ENCODE measurements around the gene ATP10D.

ATP10D gene

GRCh38 chr4:47590325-47590724 lies 105.2 kb downstream of the ATP10D start:
- DNase-seq (ENCODE audit: low spot score): no peak

GRCh38 chr4:47597696-47598095 lies 112.6 kb downstream of the ATP10D start:
- no peak for DNase-seq (ENCODE audit: low spot score)

- DNase-seq (ENCODE audit: low spot score): no peak
Measured at GRCh38 chr4:47598320-47598719, 113.2 kb downstream of the ATP10D start.

GRCh38 chr4:47598896-47599295 lies 113.8 kb downstream of the ATP10D start:
- no peak for DNase-seq (ENCODE audit: low spot score)

- no peak for DNase-seq (ENCODE audit: low spot score)
Measured at GRCh38 chr4:47606482-47606881, 121.4 kb downstream of the ATP10D start.

DNA sequence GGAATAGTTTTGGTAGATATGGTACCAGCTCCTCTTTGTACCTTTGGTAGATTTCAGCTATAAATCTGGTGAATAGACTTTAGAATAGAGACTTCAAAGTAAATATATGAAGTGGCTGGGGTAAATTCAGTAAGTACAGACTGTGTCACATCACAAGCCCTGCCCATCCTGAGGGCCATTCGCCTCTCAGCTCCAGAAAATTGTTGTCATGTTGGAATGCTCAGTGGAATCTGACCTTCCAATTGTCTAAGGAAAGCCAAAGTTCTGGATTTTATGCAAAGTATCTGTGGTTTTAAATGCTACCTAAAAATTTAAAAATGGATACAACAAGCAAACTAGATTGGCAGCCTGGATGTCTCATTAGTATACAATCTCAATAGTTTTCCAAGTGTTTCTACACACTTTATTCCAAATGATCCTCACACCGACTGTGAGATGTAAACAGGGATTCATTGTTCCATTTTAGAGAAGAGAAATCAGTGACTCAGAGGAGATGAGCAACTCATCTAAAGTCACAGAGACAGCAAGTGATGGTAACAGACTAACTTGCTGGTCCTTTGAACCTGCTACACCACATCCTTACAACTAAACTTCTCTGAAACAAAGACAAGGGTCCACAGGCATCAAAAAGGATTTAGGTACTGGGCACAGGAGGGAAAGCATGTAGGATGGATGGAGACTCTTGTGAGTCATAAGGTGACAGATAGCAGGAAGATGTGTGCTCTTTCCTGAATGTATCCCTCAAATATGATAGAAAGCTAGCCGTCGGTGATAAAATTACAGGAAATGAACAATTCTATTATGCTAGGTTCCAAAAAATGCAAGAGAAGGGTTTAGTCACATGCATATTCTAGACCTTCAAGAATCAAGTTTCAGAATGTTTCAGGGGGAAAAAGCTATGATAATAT lies 127.3 kb downstream of the ATP10D start:
- DNase-seq (ENCODE audit: low spot score): no peak

- DNase-seq (ENCODE audit: low spot score): no peak
Measured at GRCh38 chr4:47615385-47615784, 130.3 kb downstream of the ATP10D start.

DNA sequence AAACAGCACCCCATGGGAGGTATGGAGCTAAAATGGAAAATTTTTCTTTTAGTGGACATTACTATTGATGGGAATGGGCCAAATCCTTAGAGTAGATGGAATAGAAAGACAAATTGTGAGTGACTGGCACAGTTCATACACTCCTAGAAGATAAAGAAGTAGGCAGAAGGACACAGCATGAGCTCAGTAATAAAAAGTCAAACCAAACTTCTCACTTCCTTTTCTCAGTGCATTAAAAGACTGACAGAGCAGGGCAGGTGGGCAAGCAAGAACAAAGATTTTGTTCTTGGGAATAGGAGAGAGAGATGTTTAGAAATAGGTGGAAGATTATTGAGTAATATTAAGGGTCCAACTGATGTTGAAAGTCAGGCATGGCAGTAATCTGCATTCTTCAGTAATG lies 132.5 kb downstream of the ATP10D start:
- no peak for DNase-seq (ENCODE audit: low spot score)

- no peak for DNase-seq (ENCODE audit: low spot score)
Measured at GRCh38 chr4:47619691-47620090, 134.6 kb downstream of the ATP10D start.

DNA sequence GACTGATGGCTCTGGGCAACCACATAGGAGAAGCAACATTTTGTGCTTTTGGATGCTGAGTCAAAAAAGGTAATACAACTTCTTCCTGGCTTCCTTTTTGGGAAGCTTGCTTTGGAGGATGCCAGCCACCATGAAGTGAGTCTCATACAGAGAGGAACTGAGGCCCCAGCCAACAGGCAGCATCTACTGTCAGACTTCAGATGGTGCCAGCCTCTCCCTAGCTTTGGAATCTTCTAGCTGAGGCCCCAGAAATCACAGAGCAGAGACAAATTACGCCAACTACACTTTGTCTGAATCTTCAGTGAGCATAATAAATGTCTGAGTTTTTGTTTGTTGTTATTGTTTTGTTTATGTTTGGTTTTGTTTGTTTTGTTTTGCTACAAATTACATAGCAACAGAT lies 136.1 kb downstream of the ATP10D start:
- DNase-seq (ENCODE audit: low spot score): no peak

DNA sequence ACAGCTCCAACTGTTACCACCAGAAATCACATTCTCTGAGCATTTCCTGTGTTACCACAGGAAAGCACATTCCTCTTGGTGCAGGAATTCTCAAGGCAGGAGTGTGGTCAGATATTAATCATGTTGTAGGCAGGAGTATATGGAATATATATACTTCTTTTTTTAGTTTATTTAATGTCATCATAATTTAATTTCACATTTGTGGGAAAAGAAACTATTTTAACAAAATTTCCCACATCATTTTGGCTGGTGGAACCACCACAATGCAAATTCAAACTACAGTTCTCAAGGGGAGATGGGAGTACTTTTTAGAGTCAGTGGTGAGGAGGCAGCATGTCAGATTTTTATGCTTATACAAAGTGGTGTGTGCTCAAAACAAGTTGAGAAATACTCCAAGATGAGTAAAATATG lies 139.0 kb downstream of the ATP10D start:
- no peak for DNase-seq (ENCODE audit: low spot score)

DNA sequence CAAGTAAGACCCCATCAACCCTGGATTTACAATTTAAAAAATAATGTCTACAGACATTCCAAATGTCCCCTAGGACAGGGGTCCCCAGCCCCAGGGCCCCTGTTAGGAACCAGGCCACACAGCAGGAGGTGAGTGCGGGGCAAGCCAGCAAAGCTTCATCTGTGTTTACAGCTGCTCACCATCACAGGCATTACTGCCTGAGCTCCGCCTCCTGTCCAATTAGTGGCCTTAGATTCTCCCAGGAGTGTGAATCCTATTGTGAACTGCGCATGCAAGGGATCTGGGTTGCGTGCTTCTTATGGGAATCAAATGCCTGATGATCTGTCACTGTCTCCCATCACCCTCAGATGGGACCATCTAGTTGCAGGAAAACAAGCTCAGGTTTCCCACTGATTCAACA lies 146.1 kb downstream of the ATP10D start:
- DNase-seq (ENCODE audit: low spot score): no peak

DNA sequence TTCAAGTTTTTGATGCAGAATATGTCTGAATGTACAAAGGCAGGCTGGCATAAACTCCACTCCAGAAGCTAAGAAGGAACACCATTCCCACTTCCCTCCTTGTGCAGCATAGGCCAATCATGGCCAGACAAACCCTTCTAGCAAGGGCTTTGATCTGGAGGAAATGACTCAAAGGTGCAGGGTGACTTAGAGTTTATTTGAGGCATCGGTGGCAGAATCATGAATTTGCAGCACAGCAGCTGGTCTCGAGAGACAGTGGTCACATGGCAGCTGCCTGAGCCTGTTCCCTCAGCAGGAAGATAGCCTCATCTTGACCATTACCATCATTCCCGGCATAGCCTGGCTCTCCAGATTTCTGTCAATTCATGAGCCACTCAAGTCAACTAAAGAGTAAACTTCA lies 154.5 kb downstream of the ATP10D start:
- no peak for DNase-seq (ENCODE audit: low spot score)

DNA sequence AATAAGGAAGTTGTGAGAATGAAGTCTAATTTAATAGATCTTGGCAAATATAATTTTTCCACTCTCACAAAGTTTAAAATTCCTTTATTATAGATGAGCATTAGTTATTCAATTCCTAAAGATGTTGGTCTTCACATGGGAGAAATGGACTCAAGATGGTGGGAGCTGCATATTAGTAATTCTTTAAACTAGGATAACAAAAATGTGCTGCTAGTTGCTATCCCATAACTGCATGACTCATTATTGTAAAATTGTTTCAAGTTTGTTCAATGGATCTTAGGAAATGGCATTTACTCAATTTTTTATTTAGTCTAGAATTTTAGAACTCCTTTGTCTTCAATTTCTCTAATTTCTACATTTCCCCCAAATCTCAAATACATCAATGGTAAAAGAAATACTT lies 155.8 kb downstream of the ATP10D start:
- no peak for DNase-seq (ENCODE audit: low spot score)

DNA sequence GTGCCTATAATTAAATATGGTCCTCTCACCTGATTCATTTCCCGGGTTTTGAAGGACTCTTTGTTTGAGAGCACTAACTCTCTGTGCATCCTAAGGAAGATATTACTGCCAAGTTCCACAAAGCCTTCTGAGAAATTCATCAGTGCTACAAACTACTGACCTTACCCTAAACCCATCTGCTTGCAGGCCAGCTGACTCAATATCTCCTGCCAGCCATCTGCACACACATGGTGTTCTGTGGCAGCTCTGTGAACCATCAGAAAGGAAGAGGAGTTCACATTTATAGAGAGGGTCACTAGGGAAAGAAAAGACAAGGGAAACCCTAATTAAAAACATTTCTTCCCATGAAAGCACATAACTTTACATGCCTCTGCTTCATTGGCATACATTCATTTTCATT lies 156.7 kb downstream of the ATP10D start:
- no peak for DNase-seq (ENCODE audit: low spot score)

DNA sequence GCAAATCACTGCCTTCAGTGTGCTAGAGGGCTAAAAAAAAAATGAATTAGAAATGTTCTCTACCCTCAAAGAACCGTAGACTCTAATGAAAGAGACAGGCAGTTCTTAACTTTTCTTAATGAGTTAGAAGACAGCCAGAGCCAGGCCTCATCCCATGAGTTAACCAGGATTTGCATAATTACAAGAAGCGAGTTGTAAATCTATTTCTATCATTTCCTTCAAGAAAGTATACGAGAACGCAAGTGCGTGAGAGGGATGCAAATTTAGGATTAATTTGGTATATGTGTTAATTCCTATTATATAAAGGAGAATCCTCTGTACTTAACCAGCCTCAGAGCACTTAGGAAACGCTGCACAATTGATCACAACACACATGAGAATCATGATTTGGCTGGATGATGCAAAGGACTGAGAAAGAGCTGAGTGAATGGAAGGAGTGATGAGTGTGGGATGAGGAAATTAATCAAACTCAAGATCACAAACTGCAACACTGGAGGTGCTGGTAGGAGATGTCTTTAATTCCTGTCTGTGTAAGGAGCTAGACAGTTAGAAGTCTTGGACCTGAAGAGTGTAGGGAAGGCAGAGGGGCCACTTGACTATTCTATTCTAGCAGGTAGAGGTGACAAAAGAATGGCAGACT lies 157.2 kb downstream of the ATP10D start:
- no peak for DNase-seq (ENCODE audit: low spot score)

All from AG08396 (cell line).